Measurements from ENCODE around the gene CENPB. TPM values are rescaled to one million over a fixed set of nuclear protein-coding genes. Genes with fewer than 3 reads are reported as not detected.

CENPB gene
- total RNA-seq, 1 donor from 2014 or later: 76.8 TPM

DNA sequence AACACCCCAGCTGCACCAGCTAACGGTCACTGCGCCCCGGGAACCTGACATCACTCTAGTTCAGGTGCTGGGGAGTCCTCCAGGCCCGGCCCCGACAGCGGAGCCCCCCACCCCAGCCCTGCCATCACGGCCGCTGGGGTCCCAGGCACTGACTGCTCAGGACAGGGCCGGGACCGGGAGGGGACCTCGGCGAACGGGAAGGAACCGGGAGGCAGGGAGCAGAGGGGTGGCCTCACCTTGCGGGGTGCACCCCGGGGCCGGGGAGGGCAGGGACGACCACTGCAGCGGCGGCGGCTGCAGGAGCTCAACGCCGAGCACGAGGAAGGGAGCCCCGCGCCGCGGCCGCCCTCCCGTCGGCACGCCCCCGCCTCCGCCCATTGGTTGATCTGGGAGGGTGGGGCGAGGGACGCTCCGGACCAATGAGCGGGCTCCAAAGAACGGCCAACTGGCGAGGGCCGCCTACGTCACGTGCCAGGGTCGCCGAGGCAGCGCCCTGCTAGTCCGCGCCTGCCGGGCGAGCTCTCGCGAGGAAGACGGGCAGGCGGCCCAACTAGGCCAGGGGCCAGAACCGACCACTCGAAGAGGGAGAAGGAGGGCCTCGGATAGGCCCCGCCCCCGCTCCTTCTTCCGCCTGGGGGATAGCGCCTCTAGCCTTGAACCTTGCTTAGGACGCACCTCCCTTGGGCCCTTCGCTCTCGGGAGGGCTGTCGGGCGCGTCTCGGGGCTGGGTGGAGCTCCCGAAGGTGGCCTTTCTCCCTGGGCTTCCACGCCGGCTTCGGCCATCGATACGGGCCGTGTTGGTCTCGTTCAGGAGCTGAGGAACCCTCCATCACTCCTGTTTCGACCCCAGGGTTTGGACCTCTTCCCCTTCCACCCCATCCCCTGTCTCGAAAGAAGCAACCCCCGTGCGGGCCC lies 18.9 kb downstream of the CENPB start, which contains the start of gene ADISSP:
ADISSP (minus strand) TSS at position 327 of the 915 bp plus-strand sequence. CDS start 7,653 bp downstream, outside the sequence.
- peak; percentile 99 for DNase-seq (ENCODE audit: low read depth in 2 of 2)

DNA sequence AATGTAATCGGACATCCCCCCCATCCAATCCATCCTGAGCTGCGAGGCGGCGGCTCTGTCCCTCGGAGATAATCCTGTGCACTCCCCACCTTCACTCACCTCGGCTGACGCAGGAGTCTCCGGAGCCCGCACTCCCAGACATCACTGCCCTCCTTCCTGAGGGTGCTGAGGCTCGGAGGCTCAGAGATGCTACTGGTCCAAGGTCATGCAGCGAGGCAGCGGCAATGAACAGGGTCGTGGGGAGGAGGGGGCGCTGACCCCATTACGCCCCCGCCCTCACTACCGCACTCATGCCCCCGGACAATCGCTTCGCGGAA lies 19.5 kb downstream of the CENPB start:
- DNase-seq (ENCODE audit: low read depth in 2 of 2): no peak

DNA sequence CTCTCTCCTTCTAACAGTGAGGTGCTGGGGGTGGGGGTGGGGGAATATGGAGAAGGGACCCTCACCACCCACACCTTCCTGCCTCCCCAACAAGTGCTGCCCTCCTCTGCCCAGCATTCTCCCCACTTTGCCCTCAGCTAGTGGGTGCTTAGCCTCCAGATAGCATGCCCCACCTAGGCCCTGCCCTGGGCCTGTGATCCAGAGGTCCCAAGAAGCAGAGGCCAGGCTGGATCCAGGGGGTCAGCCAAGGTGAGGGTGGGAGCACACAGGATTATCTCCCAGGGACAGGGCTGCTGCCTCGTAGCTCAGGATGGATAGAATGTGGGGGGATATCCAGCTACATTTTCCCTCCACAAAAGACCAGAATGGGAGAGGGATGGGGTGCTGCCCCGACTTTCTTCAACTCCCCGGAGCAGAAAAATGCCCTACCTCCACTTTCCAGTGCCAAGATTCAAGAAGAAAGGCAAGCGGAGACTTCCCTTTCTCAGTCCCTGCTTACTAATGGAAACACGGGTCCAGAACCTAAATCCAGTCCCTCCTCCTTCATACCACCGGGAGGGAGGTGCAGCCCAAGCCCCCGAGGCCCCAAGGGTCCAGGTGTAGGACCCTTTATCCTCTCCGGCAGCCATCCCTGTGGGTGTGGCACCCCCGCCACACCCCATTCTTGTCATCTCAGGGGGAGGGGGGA lies 20.0 kb downstream of the CENPB start:
- no peak for DNase-seq (ENCODE audit: low read depth in 2 of 2)

DNA sequence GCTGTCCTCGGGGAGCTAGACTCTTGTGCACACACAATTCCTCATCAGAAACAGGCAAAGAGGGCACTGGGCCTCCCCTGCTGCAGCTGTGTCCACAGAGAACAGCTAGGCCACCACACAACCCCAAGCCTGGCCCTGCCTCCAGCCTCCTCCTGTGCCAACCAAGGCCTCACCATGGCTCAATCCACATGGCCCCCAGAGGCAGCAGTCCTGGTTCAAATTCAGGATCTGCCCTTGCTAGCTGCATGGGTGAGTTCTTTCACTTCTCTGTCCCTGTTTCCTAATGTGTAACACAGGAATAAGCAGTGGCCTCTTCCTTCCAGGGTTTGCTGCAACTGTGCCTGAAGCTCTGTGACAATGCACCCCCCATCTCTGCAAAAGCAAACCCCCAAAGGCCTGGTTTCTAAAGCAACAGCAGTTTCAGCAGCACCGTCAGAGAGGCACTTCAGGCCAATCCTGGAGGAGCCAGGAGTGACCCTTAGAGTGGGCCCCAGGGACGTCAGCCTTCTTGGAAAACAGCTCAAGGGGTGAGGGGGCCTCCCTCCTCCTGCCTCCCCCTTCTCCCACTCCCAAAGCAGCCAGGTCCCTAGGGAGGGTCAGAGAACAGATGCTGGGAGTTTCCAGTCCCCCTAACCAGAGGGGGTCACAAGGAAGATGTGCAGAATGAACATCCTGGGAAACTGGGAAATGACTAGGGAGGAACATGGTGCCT lies 21.2 kb downstream of the CENPB start:
- no peak for DNase-seq (ENCODE audit: low read depth in 2 of 2)

DNA sequence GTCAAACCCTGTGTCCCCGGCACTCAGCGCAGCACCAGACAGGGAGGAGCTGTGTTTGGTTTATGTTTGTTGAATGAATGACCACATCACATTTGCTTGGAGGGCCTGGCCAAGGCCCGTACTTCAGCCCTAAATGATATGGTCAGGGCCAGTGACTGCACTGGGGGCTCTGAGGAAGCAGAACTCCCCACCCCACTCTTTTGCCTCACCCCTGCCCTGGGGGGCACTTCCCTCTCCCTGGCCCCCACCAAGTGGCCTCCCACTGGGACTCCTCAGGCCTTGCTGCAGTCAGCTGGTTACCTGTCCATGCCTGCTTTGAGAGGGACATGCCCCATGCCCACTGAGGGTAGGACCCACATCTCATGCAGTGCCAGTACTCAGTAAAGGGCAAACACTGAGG lies 21.9 kb downstream of the CENPB start:
- no peak for DNase-seq (ENCODE audit: low read depth in 2 of 2)

DNA sequence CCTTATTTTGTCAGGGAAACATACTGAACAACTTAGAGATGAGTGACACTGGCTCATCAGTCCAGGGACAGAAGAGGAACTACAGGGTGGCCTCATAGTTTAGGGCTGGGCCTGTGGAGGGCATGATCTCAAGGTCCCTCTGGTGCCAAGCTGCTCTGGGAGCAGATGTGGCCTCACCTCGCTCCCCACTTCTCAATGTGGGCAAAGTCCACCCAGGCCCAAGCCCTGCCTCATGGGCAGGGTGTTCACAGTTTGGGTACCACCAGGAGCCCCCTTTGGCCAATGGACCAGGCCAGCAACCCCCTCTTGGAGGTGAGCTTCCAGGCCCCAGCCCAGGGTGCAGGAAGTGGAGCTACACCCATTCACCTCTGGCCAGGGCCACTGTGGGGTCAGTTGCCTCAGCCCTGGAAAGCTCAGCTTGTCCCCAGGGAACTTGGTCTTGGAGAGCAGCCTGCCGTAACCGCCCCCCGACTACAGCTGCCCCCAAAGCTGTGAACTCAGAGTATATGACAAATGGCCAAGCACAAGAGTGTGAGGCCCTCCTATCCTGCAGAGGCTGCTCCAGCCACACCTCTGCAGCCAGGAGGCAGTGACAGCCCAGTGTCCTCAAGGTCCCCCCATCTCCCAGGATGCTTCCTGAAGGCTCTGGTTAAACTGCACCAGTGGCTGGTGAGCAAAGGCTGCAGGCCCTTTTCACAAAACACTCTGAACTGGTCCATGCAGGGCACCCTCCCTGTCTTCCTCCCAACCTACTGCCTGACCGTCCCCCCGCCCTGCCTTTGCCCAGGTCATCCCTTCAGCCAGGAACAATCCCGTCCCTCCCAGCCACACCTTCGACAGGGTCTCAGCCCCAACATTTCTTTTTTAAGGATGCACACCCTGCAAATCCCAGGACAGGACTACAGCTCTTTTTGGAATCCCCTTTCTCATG lies 22.6 kb downstream of the CENPB start:
- DNase-seq (ENCODE audit: low read depth in 2 of 2): no peak

DNA sequence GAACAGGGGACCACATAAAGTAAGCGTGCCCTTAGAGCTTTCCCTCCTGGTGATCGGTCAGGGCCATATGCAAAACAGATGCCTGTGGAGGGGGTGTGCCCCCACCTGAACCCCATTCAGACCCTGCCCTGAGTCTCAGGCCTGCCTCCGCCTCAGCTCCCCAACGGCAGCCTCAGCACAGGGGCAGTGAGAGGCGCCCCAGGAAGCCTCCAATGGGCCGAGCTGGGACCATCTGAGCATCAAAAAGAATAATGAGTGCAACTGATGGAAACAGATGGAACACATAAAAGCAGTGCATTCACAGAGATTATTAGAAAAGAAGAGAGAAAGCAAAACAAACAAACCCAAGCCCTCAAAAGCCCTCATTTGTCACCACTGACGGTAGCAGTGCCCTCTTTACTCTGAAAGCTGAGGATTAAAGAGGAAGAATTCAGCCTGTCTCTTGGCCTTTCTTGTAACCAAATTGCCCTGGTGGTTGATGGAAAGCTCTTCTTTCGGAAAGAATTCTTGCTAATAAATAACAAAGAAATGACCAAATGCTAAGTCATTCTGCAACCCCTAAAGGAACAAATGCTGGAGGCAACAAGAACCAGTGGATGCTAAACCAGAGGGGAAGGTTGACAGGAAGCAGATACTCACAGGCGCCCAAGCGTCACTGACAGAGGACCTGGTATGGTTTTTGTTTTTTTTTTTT lies 25.7 kb downstream of the CENPB start:
- DNase-seq (ENCODE audit: low read depth in 2 of 2): no peak

DNA sequence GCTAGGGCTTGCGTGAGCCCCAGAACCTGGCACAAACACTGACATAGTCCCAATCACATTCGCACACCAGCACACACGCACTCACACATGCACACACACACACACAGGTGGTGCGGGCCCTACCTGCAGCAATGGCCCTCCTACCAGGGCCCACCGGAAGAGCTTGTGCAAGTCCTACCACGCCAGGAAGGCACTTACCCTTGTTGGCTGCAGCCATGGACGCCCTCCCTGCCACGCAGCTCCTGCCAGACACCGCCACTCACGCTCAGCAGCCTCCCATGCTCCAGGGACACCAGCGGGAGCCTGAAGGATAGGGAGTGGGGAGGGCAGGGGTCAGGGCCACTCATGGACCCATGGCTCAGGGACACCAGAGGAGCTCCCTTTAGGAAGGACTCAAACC lies 26.7 kb downstream of the CENPB start:
- no peak for DNase-seq (ENCODE audit: low read depth in 2 of 2)

DNA sequence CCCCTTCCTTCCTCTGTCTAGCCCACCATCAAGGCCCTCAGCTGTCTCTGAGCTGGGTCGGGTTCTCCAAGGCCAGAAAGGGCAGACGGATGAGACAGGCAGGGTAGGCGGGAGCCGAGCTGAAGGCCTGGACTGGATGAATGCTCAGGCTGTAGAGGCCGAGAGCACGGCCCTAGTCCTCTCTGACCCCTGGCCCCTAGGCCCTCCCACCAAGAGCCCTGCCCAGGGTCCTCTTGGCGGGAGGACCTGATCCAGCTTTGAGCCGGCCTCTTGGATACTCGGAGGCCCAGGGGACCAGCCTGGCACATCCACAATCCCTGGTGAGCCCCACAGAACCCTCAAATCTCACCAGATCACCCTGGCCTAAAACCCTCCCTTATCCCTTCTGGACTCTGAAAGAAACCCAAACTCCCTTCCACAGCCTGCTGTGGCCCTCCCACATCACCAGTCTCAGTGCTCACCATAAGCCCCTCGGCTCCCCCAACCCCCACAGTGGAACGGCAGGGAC lies 27.2 kb downstream of the CENPB start:
- no peak for DNase-seq (ENCODE audit: low read depth in 2 of 2)

DNA sequence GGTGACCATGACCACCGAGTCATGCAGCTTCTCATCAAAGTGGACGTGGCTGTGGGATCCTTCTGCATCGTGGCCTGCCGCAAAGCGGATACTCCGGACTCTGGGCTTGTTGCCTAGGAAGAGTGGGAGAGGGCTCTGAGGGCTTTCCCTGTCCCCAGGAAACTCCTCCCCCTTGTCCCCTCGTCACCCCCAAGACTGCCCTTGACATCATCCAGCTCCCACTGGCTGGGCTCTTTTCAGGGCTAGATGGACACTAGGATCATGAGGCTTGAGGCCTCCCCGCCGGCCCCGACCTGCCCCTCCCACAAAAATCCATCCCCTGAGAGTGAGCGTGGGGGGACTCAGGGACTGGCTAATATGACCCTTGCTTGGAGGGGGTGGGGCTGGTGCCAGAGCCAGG lies 28.0 kb downstream of the CENPB start:
- DNase-seq (ENCODE audit: low read depth in 2 of 2): no peak

DNA sequence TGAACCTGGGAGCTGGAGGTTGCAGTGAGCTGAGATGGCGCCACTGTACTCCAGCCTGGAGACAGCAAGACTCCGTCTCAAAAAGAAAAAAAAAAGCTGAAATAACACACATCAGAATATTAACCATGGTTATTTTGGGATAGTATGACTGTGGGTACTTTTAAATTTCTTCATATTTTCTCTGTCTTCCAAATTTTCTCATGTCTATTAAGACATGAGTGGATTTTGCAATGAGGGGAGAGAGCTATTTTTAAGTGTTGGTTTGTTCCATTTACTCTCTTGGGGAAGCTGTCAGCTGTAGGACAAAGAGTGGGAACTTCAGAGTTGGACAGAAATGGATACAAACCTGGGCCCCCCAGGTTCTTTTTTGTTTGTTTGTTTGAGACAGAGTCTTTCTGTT lies 29.3 kb downstream of the CENPB start:
- no peak for DNase-seq (ENCODE audit: low read depth in 2 of 2)

DNA sequence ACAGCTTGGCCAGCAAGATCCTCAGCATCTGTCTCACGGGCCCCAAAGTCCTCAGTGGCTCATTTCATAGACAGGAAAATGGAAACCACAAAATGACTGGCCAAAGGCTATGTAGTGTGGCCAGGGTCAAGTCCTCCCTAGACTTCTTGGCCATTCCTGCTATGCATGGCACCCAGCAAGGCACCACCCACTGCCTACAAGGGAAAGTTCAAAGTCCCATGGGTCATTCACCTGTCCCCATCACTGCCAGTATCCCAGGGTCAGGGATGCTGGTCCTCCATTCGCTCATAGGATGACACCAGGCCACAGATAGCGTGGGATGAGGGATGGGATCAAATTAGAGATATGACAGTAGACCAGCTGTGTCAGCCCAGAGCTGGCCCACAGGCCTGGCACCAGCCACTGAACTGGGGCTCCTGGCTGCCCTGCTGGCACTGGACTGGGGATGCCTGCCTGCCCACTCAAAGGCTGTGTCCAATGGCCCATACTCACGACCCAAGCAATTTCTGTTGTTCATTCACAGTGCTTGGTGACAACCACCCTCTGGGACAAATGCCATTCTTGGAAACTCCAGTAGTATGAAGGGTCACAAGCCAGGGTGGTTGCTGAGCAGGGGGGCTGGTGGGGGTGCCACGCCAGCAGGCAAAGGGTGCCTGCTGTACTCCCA lies 30.6 kb downstream of the CENPB start:
- DNase-seq (ENCODE audit: low read depth in 2 of 2): no peak

DNA sequence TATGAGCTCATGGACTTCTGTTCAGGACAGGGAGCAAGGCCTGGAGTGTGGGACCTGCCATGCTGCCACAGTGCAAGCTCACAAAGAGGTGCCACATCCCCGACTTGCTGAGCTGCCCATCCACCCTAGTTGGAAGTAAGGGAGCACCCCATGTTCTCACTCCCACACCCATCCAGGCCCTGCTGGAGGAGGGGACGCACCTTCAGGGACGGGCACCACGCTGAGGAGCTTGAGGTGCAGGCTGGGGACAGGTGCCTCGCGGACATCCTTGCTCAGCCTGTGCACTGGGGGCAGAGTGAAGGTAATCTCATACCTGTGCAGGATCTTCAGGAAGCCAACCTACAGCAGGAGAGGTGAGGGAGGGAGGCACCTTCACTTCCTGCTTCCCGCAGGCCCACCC lies 31.3 kb downstream of the CENPB start:
- no peak for DNase-seq (ENCODE audit: low read depth in 2 of 2)

DNA sequence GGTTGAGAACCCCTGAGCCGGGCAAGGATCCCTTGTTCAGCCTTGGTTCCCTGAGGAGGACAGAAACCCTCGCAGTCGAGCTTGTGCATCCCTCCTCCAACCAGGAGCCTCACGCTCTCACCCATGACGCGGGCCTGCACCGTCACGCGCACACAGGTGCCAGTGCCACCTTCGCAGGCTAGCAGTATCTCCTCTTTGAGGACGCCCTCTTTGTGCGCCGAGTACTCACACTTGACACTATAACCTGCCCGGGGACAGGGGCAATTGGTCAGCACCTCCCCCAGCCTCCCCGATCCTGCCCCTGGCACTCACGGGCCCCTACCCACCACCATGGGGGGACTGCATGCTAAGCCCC lies 32.3 kb downstream of the CENPB start:
- DNase-seq (ENCODE audit: low read depth in 2 of 2): no peak

DNA sequence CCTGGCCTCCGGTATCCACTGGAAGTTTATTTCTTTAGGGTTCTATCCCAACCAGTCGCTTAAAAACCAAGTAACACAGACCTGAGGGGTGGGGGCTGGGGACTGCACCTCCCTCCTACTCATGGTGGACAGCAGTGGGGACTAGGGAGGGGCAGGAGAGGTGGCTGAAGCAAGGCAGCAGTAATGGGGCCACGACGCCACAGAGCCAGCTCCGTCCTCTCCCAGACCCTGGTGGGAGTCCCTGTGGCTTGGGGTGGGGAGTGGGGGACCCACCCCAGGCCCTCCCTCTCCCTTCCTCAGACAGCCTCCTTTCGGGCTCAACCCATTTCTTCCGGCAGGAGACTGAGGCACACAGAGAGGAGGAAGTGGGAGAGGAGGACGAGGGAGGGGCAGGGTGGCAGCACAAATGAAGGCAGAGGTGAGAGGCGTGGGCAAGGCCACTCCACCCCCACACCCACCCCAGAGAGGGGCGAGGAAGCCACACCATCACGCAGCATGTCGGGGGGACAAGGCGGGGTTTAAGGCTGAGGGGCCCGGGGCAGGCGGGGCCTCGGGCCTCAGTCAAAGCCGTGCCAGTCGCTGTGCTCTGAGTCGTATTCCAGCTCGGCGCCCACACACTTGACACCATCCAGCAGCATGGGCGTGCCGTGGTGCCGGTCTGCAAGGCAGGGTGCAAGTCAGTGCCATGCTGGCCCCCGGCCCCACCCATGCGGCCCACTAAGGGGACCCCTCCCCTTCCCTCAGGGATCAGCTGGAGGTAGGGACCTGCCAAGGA lies 32.9 kb downstream of the CENPB start:
- no peak for DNase-seq (ENCODE audit: low read depth in 2 of 2)

DNA sequence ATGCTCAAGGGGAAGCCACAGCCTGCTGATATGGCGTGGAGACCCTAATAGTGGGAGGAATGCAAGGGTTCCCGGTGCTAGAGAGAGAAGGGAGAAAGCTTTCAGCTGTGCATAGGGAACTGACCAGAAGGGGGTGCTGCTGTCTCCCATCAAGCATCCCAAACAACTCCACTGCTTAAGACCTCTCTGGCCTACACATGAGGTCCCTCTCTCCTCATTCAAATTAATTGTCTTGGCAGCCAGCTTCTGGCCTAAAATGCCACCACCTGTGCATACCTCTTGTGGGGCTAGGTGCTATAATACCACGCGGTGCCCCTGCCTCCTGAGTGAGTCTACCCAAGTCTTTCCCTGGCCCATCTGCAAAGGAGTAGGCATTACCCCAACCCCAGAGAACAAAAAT lies 33.4 kb downstream of the CENPB start:
- DNase-seq (ENCODE audit: low read depth in 2 of 2): peak; percentile 80 to 82

DNA sequence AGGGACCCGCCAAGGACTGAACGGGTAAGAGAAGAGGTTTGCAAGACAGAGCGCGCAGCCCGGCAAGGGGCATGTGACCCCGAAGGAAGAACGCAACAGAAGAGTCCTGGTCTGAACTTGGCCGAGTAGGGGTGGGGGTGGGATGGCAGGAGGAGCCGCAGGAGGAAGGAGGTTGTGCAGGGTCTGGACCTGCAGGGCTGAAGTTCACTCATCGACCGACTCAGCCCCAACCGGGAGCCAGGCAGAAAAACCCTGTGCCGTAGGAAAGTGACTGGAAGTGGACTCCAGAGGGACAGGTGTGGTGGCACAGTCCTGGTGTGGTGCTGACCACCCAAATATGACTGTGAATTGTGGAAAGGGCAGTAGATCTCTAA lies 34.2 kb downstream of the CENPB start:
- no peak for DNase-seq (ENCODE audit: low read depth in 2 of 2)

DNA sequence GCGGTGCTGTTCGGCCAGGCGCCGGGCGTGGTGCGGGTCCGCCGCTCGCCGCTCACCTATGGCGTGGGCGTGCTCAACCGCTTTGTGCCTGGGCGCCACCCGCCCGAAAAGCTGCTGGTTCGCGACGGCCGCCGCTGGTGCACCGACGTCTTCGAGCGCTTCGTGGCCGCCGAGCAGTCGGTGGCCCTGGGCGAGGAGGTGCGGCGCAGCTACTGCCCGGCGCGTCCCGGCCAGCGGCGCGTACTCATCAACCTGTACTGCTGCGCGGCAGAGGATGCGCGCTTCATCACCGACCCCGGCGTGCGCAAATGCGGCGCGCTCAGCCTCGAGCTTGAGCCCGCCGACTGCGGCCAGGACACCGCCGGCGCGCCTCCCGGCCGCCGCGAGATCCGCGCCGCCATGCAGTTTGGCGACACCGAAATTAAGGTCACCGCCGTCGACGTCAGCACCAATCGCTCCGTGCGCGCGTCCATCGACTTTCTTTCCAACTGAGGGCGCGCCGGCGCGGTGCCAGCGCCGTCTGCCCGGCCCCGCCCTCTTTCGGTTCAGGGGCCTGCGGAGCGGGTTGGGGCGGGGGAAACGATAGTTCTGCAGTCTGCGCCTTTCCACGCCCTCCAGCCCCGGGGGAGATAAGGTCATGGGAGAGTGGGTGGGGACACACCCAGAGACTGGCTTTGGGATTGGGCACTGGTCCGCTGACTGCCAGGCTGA lies 34.7 kb downstream of the CENPB start:
- no peak for DNase-seq (ENCODE audit: low read depth in 2 of 2)

DNA sequence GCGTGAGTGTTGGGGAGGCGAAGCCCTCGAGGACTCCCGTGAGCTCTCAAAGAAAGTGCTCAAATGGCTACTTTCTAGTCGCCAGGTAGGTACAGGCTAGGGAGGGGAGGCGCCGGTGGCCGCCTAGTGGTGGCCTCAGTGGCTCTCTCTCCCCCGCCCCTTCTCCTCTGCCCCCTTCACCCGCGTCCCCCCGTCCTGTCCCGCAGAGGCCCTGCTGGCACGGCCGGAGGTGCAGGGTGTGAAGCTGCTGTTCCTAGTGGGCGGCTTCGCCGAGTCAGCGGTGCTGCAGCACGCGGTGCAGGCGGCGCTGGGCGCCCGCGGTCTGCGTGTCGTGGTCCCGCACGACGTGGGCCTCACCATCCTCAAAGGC lies 35.2 kb downstream of the CENPB start:
- DNase-seq (ENCODE audit: low read depth in 2 of 2): no peak
